HG03108 (cell line): ENCODE data around the gene WNT3A.
"Not testable (repeated sequence)": the region's sequence is repeated elsewhere in the genome, so short reads cannot be mapped to it uniquely, and the experiment has no call there.

ENCODE experiments used
- ATAC-seq: cut with Tn5 transposase; IDR thresholded peaks from one replicate; pipeline ENCODE4 v1.9.1; 2021; ENCODE audit warnings: moderate library complexity; ENCODE audit not compliant: unreplicated experiment

Gene WNT3A

GRCh38 chr1:228006786-228007048, at the start of gene WNT3A:
WNT3A (plus strand) TSS chr1:228006998; CDS start chr1:228007129, 131 bp downstream.
- ATAC-seq = no peak

GRCh38 chr1:227958617-227959324, 48.0 kb upstream of the WNT3A start:
- no peak for ATAC-seq

- ATAC-seq = no peak
These were observed 47.4 kb upstream of the WNT3A start for GRCh38 chr1:227959325-227959860.

GRCh38 chr1:227961651-227962466, 44.9 kb upstream of the WNT3A start:
- no peak for ATAC-seq

- not testable (repeated sequence) for ATAC-seq
These were observed 40.1 kb upstream of the WNT3A start for GRCh38 chr1:227966733-227967132.

- not testable (repeated sequence) for ATAC-seq
These were observed 39.0 kb upstream of the WNT3A start for GRCh38 chr1:227967815-227968214.

GRCh38 chr1:227970076-227970995, 36.5 kb upstream of the WNT3A start:
- not testable (repeated sequence) for ATAC-seq

- not testable (repeated sequence) for ATAC-seq
These were observed 35.6 kb upstream of the WNT3A start for GRCh38 chr1:227971216-227971615.

- ATAC-seq = not testable (repeated sequence)
These were observed 35.0 kb upstream of the WNT3A start for GRCh38 chr1:227971643-227972282.

- not testable (repeated sequence) for ATAC-seq
These were observed 34.5 kb upstream of the WNT3A start for GRCh38 chr1:227972283-227972679.

GRCh38 chr1:227972843-227973374, 33.9 kb upstream of the WNT3A start:
- ATAC-seq = not testable (repeated sequence)

- ATAC-seq = not testable (repeated sequence)
These were observed 33.0 kb upstream of the WNT3A start for GRCh38 chr1:227973724-227974288.

GRCh38 chr1:227975583-227976283, 31.1 kb upstream of the WNT3A start:
- not testable (repeated sequence) for ATAC-seq

- no peak for ATAC-seq
These were observed 19.6 kb upstream of the WNT3A start for GRCh38 chr1:227987181-227987580.

- no peak for ATAC-seq
These were observed 12.0 kb upstream of the WNT3A start for GRCh38 chr1:227994632-227995300.

GRCh38 chr1:227996187-227996950, 10.4 kb upstream of the WNT3A start:
- ATAC-seq = no peak

GRCh38 chr1:227998374-227999055, 8.3 kb upstream of the WNT3A start:
- no peak for ATAC-seq
